SH-SY5Y (cell line): ENCODE data around the gene CACNA2D2.

ENCODE experiments used
- GATA2 ChIP-seq: IDR thresholded peaks from 2 replicates; pipeline ENCODE4 v1.6.1; 2011; ENCODE audit warnings: mild to moderate bottlenecking, low read depth, low read length
- GATA3 ChIP-seq: IDR thresholded peaks from 2 replicates; pipeline ENCODE4 v1.6.1; 2011; ENCODE audit warnings: low read depth, mild to moderate bottlenecking, low read length, moderate library complexity

GRCh38 chr3:50325497-50326181 lies 177.8 kb downstream of the CACNA2D2 start:
- TF ChIP-seq GATA2 (no peak), GATA3 (no peak)
